ENCODE data around the gene COL9A3.
A peak's percentile ranks its signal among the peaks of the same experiment; 100 is the strongest.

COL9A3 gene

DNA sequence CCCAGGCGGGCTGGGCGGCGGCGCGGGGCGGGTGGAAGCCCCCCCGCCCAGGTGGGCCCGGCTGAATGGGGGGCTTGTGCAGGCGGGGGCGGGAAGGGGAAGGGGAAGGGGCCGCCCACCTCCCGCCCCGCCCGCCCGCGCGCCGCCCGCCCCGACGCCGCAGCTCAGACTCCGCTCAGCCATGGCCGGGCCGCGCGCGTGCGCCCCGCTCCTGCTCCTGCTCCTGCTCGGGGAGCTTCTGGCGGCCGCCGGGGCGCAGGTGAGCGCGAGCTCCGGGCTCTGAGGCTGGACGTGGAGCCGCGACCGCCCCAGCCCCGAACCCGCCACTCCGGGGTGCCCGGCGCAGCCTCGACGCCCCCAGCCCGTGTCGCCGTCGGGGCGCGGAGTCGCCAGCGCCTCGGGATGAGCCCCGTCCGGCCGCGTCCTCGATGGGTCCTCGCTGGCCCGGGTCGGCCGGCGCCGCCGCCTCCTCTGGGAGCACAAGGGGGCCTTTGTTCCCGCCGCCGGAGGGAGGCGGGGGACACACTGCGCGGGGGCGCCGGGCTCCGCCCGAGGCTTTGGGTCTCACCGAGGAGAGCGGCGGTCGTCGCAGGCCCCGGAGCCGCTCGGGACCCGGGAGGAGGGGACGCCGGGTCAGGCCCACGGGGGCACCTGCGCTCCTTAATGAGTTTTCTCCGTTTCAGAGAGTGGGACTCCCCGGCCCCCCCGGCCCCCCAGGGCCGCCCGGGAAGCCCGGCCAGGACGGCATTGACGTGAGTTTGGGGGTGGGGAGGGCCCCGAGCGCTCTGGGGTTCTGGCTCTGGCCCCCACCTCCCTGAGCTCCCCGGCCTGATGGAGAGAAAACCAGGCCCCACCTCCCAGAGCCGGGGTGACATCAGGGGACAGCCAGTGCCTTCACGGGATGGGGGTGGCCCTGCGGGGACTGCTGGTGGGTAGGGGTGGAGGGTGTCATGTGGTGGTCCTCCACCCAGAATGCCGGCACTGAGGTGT is at the start of gene COL9A3:
COL9A3 (plus strand) TSS at position 167 of the 990 bp plus-strand sequence; CDS start at position 182, 15 bp downstream.
- DNase-seq = no peak

DNA sequence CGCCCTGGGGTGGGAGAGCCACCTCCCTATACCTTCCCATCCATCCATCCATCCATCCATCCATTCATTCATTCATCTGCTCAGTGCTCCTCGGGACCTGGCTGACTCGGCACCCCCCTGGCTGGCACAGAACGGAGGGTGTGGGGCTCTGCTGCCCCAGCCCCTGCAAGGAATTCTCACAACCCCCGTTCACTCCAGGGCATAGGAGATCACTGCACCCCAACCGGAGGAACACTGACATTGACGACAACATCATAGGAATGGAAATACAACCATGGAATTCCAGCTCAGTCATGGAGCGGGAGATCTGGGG is 48.7 kb upstream of the COL9A3 start:
- no peak for DNase-seq

DNA sequence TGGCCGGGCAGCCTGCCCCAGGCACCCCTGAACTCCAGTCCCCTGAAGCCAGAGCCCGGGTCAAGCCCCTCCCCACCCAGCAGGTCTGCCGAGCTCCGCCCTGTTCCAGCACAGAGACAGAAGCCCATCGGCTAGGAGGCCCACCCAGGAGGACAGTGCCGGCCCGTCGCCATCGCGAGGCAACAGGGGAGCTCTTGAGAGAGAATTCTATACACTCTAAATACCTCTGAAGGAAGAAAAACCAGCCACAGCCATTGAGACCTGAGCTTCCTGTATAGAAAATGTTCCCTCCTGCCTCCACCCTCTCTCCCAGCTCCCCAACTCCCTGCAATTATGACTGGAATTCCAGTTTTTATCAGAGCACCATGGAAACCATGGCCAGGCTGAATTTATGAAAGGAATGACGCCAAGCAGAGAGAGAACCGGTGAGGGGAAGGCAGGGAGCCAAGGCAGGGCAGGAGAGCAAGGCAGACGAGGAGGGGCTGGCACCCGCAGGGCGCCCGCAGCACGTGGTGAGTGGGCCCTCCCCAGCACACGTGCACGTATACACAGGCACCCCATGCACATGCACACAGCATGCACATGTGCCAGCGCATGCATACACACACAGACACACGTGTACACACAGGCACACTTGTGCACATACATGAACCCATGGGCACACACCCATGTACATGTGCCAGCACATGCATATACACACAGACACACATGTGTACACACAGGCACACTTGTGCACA is 48.1 kb upstream of the COL9A3 start:
- DNase-seq = no peak

DNA sequence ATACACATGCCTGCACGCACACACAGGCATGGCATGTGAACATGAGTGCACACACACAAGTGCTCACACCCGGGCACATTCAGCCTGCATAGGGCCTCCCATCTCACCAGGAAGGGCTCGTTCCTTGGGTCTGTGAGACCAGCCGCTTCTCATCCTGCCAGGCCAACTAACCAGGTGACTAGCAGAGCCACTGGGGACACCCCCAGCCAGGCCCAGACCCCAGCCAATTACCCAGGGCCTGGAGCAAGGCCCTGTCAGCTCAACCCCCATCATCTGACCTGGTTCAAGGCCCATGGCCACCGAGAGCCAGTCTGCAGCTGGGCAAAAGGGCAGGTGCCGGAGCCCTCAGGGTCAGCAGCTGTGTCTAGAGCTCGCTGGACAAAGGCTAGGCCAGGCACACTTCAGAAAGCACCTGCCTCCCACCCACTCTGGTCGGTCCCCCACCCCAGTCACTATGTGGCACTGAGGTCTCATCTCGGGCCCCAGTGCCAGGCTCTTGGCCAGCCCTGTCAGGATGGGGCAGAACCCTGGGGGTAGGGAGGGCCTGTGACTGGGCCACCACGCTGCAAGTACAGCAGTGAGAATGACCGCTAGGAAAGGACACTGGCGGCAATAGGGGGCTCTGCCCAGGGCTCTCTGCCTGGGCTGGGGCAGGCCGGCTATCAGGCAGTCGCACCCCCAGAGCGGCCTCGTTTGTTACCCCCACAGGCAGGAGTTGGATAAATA is 47.3 kb upstream of the COL9A3 start:
- no peak for DNase-seq

DNA sequence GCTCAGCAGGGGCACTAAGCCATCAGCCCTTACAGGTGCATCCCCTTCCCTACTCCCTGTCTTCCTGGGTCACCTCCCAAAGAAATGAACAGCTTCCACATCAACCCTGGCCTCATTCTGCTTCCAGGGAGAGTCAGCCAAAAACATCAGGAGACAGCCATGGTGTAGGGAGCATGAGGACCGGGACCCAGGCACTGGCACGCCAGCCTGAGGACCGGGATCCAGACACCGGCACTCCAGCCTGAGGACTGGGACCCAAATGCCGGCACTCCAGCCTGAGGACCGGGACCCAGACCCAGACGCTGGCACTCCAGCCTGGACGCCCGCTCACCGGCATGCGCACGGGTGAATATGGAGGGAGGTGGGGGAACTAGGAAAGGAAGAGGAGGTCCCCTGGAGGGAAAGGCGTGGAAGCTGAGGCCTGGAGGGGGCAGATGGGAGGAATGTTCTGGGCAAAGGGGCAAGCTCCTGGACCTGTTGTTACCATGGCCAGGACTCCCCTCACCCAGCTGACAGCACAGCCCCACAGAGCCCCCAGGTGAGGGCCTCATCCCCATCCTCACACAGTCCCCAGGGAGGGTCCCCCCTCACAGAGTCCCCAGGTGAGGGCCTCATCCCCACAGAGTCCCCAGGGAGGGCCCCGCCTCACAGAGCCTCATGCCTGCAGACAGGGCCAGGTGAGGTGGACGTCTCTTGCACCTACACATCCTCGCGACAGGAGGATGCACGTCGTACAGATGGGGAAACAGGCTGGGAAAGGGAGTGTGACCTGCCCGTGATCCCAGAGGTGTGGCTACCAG is 46.5 kb upstream of the COL9A3 start:
- DNase-seq = no peak

DNA sequence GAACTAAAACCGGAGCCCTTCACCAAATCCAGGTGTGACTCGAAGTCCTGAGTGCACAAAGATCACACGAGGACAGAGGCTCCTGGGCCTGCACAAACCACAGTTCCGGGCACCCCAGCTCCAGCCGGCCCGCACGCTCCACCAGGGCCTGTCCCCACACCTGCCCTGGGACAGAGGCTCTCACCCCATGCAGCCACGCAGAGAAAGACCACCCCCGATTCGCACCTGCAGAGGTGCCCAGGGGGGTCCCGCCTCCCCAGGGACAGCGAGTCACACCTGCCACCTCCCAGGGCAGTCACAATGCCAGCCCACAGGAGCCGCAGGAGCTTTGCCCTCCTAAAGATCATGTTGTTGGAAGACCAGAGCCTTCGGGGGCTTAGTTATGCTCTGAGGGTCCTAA is 45.9 kb upstream of the COL9A3 start:
- no peak for DNase-seq

DNA sequence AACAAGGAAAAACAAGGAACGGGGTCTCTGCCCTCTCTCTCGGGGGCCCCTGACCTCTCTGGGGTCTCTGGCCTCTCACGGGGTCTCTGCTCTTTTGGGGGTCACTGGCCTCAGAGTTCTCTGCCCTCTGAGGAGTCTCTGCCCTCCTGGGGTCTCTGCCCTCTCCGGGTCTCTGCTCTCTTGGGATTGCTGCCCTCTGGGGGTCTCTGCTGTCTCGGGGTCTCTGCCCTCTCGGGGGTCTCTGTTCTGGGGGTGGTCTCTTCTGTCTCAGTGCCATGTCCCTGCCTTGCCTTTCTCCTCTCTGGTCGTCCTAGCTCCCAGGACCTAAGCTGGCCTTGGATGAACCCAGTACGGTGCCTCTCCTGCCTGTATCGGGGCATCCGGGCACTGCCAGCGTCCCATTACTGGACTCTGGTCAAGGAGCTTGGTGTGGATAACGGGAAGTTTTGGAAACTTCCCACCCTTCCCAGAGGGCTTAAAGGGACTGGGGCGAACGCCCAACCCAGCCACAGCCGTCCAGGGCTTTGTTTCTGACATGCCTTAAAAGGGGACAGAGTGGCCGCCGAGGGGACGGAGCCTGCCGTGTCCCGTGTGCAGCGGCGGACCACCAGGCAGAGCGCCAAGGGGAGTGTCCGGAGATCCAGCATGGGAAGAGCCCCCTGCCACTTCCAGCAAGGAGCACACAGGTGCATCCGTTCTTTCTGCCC is 45.3 kb upstream of the COL9A3 start:
- no peak for DNase-seq

DNA sequence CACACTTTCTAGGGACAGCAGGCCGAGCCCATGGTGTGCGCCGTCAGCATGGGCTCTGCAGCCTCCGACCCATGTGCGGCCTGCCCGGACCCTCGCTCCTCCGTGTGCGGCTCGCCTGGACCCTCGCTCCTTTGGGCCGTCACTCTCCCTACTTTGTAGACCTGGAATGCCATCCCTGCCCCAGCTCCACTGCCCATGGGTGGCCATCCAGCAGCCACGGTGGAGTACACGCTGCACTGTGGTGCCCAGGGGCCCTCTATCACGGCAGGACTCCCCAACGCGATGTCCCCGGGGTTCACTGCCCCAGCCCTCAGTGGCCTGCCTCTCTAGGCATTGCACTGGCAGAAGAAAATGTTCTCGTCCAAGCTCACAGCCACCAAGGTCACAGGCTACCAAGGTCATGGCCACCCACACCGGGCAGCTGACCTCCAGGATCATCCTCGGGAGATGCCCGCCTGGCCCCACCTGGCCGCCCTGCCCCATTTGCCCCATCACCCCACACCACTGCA is 44.7 kb upstream of the COL9A3 start:
- no peak for DNase-seq

DNA sequence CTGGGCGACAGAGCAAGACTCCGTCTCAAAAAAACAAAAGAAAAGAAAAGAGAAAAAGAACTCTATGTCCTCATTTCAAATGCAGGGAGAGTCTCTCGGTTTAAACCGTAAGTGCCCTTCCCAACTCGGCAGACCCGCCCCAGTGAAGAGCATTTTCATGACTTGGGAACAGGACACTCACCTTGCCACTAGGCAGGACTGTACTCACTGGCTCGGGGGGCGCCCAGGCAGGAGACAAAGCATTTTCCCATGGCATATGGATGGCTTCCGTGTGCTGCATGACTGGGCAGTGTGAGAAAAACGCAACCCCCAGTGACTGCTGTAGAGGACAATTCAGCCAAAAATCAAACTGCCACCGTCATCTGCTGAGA is 44.2 kb upstream of the COL9A3 start:
- no peak for DNase-seq

DNA sequence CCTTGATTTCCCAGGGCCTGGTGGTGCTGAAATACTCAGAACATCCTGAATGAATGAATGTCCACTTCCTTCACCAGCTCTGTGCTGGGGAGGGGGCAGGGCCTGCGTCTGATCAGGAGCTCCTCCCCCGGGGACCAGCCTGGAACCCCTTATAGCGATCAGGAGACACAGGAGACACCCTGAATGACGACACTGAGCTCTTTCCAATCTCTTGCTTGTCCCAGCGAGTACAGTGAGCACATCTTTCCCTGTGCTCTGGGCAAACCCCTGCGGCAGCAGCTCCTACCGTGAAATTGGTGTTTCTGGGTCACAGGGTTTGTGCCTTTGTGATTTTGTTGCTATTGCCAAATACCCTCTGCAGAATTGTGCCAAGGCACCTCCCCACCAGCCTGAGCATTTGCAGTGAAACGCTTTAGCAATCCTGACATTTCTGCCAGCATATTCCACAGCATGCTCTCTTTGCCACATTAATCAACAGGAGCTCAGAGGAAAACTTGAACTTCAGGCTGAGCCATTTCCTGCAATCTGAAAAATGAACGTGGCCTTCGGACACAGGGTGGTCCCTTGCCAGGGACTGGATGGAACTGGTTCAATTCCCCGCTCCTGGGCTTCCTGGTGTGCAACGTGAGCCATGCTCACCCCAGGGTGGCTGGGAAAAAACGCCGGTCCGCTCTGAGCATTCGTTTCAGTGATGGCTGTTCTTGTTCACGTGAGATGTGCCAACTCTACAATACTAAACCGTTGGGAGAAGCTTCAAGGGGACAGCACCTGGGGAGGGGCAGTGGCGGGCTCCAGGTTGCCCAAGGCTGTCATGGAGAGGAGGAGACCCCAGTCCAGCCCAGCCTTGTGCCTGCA is 43.6 kb upstream of the COL9A3 start:
- DNase-seq = no peak

DNA sequence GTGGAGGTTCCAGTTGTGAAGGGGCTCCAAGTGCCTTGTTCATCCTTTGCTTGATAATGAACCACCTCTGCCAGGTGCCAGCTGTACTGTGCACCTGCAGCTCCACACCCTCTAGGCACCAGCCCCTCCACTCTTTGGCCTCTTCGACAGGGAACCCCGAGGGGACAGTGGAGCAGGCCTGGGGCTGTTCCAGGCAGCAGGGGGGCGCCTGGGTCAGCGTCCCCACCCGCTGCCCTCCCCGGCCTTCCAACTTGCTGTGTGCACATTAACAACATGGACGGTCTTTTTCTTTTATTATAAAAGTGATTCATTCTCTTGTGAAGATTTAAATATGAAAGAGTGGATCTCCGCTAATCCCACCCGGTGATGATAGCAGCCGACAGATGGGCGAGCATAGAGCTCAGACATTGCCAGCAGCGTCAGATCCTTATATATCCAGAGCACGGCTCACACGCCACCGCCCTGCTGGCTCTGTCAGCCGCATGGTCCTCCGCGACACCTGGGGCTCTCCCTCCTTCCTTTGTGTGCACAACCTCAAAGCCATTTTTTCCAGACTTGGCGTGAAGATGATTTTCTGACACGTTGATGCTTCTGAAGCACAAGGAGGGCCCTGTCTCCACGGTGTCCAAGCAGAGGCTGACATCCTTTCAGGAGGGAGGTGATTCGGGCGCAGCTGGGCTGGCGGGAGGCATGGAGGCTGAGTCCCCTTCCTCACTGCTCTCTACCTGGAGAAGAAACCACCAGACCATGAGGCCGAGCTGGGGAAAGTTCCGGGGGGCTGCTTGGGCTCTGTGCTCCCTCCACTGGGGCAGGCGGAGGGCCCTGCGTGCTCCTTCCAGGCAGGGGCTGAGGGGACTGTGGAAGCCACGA is 42.8 kb upstream of the COL9A3 start:
- no peak for DNase-seq

DNA sequence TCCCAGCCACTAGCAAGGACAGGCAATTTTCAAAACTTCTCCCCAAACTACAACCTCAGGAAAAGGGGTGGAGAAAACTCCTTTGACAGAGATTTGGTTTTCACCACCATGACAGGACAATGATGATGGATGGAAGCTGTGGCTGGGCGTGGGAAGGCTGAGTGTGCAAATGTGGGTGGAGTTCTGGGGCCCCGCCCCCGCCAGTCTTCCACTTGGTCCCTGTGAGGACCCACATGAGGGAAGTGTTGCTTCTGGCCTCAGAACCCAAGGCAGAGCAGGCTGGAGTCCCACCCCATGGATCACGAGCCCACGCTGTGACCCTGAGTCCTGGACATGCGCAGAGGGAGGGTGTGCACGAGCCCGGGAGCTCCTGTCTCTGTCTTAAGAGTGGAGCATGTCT is 42.1 kb upstream of the COL9A3 start:
- peak in 1 of 2 experiments; percentile 47 for DNase-seq

DNA sequence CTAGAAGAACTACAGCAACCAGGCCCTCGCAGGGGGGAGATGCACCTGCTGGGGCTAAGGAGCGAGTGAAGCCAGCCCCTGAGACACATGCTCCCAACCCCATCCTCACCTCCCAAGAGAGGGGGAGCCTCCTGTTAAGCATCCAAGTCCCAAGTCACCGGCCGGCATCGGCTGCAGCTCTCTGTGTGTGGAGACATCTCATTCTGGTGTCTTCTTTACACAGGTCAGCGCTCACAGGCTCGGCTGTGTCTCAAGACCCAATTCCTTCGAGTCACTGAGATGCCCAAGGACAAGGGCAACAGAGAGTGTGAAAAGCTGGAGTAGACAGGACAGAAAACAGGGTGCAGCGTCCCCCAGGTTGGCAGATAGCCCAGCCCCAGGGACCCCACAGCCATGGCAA is 41.6 kb upstream of the COL9A3 start:
- DNase-seq = no peak

DNA sequence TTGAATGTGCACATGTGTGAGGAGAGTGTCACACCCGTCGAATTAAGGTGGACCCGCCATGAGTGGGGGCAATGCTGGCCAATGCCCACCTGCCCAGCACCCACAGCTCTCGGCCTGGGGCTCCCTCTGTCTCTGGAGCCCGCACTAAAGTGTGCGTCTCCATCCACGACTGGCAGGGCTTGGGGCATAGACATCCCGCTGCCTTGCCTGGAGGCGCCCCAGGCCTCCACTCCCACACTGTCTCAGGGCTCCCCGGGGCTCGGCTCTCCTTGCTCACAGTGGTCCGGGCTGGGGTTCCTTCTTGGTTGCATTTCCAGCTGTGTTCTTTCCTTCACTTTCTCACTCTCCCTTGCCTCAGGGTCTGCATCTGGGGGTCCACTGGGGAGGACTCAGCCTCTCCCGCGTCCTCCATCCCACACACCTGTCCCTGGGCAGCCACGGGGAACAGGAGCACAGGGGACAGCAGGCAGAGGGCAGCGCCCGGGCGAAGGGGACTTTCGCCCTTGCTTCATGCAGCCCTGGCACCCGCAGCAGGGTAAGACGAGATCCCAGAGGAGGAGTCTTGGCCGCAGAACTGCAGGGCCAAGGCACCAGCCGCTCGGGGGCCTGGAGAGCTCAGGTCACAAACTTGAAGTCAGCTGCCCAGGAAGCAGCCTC is 40.7 kb upstream of the COL9A3 start:
- DNase-seq = no peak

DNA sequence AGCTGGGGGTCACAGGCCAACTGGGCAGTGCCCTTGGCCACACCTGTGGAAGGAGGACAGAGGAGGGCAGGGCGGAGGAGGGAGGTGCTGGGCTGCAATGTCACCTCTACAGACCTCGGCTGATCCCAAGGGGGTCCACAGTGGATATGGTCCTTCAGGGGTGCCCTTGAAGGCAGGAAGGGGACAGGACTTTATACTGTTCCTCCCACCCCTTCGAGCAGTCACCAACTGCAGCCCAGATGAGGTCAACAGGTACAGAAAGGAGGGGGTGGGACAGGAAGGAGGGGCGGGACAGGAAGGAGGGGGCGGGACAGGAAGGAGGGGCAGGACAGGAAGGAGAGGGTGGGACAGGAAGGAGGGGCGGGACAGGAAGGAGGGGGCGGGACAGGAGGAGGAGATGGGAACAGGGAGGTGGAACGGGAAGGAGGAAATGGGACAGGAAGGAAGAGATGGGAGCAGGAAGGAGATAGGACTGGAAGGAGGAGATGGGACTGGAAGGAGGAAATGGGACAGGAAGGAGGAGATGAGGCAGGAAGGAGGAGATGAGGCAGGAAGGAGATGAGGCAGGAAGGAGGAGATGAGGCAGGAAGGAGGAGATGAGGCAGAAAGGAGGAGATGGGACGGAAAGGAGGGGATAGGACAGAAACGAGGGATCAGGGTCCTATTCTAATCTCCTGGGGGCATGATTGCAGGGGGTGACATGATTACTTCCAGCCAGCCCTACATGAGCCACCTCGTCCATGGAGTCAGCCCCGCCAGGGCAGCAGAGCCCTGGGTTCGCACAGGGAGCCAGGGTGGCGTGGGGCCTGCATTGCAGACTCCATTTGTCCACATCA is 39.9 kb upstream of the COL9A3 start:
- peak; percentile 69 to 77 for DNase-seq

DNA sequence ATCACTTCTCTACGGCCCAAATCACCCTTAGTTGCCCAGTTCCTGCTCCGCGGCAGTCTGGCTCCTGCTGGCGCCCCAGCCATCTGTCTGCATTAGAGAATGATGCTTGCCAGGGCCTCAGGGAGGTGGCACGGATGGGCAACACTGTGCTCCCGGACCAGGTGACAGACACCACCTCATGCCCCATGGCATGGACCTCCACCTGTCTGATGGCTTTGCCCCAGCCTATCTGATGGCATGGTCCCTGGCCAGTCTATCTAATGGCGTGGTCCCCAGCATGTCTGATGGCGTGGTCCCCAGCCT is 39.4 kb upstream of the COL9A3 start:
- no peak for DNase-seq

DNA sequence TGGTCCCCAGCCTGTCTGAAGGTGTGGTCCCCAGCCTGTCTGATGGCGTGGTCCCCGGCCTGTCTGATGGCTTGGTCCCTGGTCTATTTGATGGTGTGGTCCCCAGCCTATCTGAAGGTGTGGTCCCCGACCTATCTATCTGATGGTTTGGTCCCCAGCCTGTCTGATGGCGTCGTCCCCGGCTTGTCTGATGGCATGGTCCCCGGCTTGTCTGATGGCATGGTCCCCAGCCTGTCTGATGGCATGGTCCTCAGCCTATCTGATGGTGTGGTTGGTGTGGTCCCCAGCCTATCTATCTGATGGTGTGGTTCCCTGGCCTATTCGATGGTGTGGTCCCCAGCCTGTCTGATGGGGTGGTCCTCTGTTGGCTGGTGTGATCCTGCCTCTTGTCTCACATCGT is 38.8 kb upstream of the COL9A3 start:
- DNase-seq = no peak

DNA sequence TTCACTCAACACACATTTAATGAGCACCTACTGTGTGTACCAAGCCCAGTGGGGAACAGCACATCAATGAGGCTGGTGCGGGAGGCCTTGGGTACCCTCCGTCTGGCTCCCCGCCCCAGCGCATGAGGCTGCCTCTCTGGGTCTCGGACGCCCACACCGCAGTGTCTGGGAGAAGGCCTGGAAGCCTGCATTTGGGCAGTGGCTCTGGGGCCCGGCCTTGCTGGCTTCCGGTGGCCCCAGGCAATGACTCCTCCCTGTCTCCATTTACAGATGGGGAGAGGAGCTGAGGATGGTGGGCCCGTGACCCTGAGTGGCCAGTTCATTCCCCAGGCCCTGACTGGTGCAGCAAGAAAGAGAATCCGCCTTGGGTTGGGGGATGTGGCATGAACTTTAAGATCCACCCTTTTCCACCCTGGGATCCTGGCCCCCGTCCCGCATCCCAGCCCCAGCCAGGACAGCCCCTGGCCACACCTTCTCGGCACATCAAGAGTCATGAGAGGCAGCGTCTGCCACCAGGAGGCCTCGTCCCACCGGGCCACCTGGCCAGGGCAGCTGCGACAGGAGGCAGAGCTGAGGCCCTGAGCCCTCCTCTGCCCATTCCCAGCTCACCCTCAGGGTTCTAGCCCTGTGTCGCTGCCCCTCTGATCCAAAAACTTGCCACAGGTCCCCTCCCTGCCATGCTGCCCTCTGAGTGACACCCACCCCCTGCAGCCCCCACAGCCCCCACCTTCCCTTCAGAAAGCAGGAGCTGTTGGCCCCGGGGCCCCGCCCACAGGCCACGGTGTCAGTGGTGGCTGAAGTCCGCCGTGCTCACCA is 38.0 kb upstream of the COL9A3 start:
- no peak for DNase-seq
